PC-3 (cell line): ENCODE results near the gene SPDYE6.

Source experiments
- CTCF ChIP-seq: fragments of 300-600 bp; sonication (generic); conservative IDR thresholded peaks from 2 replicates; pipeline ENCODE4 v1.5.1; 2017; ENCODE audit warnings: antibody characterized with exemption, low read depth, mild to moderate bottlenecking, low read length
- EZH2 ChIP-seq: fragments of 300-600 bp; sonication (generic); IDR thresholded peaks from one replicate; pipeline ENCODE4 v1.6.1; 2017; ENCODE audit warnings: antibody characterized with exemption, mild to moderate bottlenecking, low read length; ENCODE audit not compliant: unreplicated experiment
- EZH2phosphoT487 ChIP-seq: fragments of 300-600 bp; sonication (generic); IDR thresholded peaks from 2 replicates; pipeline ENCODE4 v1.6.1; 2018; ENCODE audit warnings: mild to moderate bottlenecking, antibody characterized with exemption, low read length, borderline replicate concordance

- TF ChIP-seq CTCF (no peak), EZH2phosphoT487 (no peak), EZH2 (no peak)
Measured at GRCh38 chr7:102305414-102306268, 50.6 kb downstream of the SPDYE6 start.
